Subcutaneous adipose tissue (tissue), 4 donors: Measurements from ENCODE around the gene EFTUD2. TPM values are rescaled to one million over a fixed set of nuclear protein-coding genes. Genes with fewer than 3 reads are reported as not detected.

ENCODE experiments used
- total RNA-seq, 4 donors: library from RNA; depleted of rRNA; stranded (reverse); fragments of >200 nt; gene quantifications; one replicate each; pipeline ENCODE4 v1.1.0, GENCODE V29; 2016
- TF ChIP-seq, protein P1 (sequence below): fragments of 450-650 bp; IDR thresholded peaks from one replicate; pipeline ENCODE4 v1.5.1; 2016; ENCODE audit warnings: low read depth, mild to moderate bottlenecking, control low read depth, antibody characterized with exemption, moderate library complexity

EFTUD2 gene
- total RNA-seq, 4 donors from 2014 or later = 52.0 to 74.0 (median 66.8) TPM

DNA sequence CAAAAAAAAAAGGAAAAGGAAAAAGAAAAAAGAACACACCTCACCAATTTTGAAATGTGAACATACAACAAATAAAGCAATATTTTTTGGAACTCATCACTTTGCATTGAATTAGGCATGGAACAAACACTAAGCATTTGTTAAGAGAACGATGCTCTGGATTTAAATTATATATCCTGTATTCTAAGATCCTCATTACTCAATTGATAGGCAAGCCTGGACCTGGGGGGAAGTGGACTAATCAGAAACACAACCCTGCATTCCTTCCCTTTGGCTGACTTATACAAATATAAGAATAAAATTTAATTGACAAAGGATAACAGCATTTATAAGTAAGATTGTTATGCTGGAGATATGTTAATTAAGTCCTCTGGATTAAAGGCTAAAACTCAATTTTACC lies 71.4 kb downstream of the EFTUD2 start:
- TF ChIP-seq, protein P1, sequence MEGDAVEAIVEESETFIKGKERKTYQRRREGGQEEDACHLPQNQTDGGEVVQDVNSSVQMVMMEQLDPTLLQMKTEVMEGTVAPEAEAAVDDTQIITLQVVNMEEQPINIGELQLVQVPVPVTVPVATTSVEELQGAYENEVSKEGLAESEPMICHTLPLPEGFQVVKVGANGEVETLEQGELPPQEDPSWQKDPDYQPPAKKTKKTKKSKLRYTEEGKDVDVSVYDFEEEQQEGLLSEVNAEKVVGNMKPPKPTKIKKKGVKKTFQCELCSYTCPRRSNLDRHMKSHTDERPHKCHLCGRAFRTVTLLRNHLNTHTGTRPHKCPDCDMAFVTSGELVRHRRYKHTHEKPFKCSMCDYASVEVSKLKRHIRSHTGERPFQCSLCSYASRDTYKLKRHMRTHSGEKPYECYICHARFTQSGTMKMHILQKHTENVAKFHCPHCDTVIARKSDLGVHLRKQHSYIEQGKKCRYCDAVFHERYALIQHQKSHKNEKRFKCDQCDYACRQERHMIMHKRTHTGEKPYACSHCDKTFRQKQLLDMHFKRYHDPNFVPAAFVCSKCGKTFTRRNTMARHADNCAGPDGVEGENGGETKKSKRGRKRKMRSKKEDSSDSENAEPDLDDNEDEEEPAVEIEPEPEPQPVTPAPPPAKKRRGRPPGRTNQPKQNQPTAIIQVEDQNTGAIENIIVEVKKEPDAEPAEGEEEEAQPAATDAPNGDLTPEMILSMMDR = no peak

DNA sequence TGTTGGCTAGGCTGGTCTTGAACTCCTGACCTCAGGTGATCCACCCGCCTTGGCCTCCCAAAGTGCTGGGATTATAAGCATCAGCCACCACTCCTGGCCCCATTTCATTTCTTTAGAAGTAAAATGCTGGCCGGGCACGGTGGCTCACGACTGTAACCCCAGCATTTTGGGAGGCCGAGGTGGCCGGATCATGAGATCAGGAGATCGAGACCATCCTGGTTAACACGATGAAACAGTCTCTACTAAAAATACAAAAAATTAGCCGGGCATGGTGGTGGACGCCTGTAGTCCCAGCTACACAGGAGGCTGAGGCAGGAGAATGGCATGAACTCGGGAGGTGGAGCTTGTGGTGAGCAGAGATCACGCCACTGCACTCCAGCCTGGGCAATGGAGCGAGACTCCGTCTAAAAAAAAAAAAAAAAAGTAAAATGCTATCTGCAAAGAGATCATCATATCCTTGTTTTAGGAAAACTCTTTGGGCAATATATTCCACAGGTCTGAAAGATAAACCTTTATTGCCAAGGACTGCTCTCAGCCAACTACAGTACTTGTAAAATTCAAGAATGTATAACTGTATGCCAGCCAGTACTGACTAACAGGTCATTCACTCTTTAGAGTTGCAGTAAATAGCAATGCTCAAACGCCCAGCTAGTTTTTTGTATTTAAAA lies 73.0 kb downstream of the EFTUD2 start:
- TF ChIP-seq, protein P1 = no peak

DNA sequence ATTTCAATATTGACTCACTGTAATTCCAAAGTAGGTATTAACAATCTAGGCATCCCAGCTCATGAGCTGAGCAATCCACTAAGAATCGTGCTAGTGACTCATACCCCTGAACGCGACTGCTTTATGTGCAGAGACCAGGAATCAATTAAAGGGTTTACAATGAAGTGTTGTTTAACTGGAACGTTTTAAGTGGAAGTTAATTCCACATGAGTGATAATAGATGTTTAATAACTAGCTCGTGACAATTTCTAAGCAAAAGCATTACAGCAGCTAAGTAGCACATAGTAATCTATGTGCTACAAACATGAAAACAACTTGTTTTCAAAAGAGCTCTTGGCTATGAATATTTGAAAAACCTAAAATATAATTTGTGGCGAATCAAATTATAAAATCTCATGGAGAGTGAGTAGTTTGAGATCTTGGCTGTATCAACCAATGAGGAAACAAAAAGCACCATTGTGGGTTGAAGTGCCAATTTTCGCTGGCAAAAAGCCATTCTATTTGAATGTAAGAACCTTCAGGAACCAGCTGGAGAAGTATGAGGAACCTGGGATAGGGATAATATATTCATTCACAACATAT lies 78.5 kb downstream of the EFTUD2 start:
- TF ChIP-seq, protein P1 = no peak

DNA sequence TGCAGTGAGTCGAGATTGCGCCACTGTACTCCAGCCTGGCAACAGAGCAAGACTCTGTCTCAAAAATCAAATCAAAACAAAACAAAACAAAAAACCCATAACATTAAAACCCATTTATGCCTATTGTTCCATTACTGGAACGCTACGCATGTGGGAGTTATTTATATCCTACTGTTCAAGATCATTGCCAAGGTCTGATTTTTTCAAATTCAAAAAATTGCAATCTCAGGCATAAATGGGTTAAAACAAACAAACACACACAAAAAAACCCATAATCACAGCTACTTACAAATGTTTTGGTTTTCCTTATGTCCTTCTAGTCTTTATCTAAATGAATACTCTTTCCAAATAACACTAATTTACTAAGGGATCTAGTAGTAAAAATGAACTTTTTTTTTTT lies 87.0 kb downstream of the EFTUD2 start:
- TF ChIP-seq, protein P1 = no peak

DNA sequence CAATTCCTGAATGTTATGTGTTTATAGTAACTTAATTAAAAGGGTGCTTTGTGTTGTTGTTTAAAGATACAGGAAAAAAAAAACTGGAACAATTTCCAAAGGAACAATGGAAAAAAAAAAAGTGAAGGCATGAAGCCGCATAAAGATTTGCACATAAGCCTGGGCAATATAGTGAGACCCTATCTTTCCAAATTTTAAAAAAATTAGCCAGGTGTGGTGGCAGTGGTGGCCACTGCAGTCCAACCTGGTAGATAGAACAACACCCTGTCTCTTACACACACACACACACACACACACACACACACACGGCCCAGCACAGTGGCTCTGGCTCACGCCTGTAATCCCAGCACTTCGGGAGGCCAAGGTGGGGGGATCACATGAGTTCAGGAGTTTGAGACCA lies 91.1 kb downstream of the EFTUD2 start:
- TF ChIP-seq, protein P1 = no peak

DNA sequence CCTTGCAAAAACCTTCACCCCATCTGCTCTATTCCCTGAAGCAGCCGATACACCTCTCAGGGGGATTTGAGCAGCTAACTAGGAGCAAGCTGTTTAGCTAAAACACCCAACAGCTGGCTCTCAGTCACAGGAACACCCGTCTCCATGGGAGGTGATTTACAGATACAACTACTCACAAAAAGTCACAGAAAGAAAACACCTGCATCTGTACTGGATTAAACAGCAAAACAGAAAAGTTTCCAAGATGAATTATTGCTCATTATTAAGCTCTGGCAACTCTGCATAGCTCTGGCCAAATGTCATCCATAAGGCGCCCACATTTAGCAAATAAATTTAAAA lies 91.5 kb downstream of the EFTUD2 start:
- TF ChIP-seq, protein P1 = no peak

DNA sequence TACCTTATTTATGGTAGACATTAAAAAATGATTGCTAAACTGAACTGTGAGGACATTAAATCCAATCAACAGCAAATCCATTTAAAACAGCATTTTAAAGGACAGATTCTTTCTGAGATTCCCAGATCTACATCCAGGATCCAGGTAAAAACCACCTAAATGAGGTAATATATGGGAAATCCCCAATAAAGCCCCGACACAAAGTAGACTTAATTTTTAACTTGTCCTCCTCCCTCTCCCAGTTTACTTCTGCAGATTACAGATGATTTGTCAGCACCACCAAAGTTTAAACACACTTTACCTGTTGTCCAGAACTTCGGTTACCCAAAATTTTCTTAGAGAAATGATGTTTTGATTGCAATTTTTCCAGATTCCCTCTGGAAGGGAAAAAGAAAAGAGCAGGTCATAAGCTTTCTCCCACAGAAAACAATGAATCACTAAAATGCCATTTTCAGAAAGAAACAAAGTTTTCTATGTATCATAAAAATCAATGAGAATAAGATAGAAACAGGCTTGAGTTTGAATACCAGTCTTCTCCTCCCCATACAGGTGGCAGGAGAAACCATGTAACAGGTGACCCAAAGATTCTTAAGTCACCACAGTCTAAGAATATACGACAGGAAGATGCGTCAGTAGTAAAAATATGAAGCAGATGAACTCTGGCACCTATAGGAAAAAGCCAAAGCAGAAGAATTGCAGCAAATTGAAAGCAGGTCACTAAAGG lies 92.0 kb downstream of the EFTUD2 start:
- TF ChIP-seq, protein P1 = no peak
